ENCODE results near the gene EYS.
"Not testable (repeated sequence)": the region's sequence is repeated elsewhere in the genome, so short reads cannot be mapped to it uniquely, and the experiment has no call there.

Gene EYS

DNA sequence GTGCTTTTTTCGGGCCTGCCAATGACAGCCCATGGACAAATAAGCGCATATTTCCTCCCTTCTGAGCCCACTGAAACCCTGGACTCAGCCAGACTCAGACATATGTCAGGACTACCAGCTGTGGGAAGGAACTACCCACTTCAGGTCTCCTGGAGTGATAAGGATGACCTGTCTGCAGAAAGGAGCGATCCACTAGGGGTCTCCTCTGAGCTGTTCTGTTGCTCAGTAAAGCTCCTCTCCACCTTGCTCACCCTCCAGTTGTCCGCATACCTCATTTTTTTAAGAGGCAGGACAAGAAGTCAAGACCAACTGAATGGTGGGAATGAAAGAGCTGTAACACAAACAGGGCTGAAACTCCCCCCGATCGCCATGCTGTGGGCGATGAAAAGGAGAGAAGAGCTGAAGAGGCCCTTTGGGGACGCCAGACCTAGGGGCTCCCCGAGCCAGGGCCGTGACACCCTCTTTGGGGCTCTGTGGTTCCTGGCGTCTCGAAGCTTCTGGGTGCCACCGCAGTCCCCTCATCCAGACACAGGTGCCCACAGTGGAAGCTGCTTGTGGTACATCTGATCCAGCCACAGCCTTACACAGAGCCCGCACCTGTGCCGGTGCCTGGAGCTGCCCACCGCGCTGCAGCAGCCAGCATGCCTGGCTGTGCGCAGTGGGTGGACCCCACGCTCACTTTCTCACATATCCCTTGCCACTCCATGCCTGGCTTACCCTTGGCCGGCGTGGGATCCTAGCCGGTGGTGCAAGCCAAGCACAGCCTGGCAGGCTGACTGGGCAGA lies 68.8 kb downstream of the EYS start:
- DNase-seq (ENCODE audit: low read depth) = no peak
- no peak overlapping the region for H3K4me3 ChIP-seq (ENCODE audit: control insufficient read depth, low read depth, low read length)
- TF ChIP-seq, protein P1, sequence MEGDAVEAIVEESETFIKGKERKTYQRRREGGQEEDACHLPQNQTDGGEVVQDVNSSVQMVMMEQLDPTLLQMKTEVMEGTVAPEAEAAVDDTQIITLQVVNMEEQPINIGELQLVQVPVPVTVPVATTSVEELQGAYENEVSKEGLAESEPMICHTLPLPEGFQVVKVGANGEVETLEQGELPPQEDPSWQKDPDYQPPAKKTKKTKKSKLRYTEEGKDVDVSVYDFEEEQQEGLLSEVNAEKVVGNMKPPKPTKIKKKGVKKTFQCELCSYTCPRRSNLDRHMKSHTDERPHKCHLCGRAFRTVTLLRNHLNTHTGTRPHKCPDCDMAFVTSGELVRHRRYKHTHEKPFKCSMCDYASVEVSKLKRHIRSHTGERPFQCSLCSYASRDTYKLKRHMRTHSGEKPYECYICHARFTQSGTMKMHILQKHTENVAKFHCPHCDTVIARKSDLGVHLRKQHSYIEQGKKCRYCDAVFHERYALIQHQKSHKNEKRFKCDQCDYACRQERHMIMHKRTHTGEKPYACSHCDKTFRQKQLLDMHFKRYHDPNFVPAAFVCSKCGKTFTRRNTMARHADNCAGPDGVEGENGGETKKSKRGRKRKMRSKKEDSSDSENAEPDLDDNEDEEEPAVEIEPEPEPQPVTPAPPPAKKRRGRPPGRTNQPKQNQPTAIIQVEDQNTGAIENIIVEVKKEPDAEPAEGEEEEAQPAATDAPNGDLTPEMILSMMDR (conservative IDR thresholded peaks at IDR 0.05; ENCODE audit: control insufficient read depth, insufficient read depth, low read depth, low read length) = no peak

DNA sequence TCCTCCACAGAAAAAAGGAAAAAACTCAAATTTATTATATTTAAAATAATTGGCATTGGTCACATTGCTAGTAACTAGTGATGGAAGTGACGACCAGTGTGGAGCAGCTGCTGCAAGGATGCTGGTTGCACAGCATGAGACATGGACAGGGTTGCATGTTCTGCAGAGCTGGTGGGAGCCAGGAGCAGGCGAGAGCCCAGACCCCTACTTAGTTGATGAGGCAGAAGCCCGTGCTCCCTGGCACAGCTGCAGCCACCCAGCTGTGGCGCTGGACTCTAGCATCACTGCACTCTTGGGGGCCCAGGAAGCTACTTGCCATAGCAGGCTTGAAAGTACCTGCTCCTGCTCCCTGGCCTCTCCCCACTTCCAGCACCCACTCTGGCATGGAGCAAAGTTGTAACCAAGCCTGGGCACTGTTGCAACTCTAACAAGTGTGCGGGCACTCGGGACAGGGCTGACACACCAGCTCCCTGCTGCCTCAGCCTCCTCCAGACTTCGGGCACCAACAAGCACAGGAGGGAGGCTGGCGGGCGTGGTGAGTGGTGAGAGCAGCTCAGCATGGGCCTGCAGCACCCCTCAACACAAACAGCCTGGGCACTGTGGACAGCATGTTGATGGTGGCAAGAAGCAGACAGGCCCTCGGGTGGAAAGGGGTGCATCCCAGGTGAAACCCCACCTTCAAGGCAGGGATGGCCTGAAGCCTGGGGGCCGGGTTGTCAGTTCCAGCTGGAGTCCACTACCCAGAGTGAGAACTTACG lies 69.6 kb downstream of the EYS start:
- no peak for DNase-seq (ENCODE audit: low read depth)
- TF ChIP-seq, protein P1 (conservative IDR thresholded peaks at IDR 0.05; ENCODE audit: control insufficient read depth, insufficient read depth, low read depth, low read length) = no peak
- H3K4me3 ChIP-seq (ENCODE audit: control insufficient read depth, low read depth, low read length) = no peak overlapping the region

DNA sequence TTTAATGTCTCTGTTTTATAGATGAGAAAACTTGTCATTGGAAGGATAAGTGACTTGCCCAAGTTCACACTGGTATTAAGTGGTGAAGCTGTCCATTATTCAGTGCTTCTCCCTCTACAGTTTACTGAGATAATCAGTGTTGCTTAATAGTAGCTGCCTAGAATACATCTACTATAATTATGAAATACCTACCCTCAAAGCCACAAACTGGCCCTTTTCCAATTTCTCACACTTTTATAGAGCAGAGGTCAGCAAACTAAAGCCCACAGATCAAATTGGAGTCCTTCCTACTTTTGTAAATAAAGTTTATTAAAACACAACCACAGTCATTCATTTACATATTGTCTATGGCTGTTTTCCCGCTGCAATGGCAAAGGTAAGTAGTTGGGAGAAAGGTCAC lies 73.5 kb downstream of the EYS start:
- TF ChIP-seq, protein P1 (conservative IDR thresholded peaks at IDR 0.05; ENCODE audit: control insufficient read depth, insufficient read depth, low read depth, low read length) = no peak
- H3K4me3 ChIP-seq (ENCODE audit: control insufficient read depth, low read depth, low read length) = no peak overlapping the region
- no peak for DNase-seq (ENCODE audit: low read depth)

DNA sequence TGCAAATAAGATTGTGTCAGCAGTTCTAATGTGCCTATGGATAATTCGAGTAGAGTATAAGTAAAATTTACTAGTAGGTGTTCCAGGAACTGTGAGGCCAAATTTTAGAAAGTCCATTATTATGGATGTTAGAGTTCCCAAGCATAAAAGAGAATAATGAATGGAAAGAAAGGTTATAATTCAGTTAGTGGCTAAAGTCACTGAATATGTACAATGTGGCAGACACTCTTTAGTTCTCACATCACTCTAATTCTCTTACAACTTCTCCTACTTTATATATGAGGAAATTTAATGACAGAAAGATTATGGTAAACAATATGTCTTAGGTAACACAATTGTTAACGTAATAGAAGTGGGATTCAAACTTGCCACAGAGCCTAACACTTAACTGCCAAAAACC lies 75.3 kb downstream of the EYS start:
- H3K4me3 ChIP-seq (ENCODE audit: control insufficient read depth, low read depth, low read length) = no peak overlapping the region
- TF ChIP-seq, protein P1 (conservative IDR thresholded peaks at IDR 0.05; ENCODE audit: control insufficient read depth, insufficient read depth, low read depth, low read length) = no peak
- no peak for DNase-seq (ENCODE audit: low read depth)

DNA sequence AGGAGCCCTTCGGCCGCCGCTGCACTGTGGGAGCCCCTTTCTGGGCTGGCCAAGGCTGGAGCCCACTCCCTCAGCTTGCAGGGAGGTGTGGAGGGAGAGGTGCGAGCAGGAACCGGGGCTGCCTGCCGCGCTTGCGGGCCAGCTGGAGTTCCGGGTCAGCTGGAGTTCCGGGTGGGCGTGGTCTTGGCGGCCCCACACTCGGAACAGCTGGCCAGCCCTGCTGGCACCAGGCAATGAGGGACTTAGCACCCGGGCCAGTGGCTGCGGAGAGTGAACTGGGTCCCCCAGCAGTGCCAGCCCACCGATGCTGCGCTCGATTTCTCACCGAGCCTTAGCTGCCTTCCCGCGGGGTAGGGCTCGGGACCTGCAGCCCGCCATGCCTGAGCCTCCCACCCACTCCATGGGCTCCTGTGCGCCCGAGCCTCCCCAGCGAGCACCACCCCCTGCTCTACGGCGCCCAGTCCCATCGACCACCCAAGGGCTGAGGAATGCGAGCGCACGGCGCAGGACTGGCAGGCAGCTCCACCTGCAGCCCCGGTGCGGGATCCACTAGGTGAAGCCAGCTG lies 79.5 kb downstream of the EYS start:
- DNase-seq (ENCODE audit: low read depth) = not testable (repeated sequence)

DNA sequence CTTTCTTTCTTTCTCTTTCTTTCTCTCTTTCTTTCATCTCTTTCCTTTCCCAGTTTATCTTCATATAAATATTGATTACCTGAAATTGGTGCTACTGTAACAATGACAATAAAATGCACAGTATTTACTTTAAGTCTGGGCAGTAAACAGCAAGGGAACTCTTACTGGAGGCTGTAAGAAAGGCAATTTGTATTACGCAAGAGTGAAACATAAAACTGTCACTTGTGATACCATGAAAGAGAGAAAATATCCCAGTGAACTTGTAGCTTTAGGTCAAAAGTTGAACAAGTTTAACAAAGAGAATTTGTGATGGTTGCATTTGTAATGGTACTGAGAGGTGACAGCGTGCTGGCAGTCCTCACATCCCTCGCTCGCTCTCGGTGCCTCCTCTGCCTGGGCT lies 80.0 kb downstream of the EYS start:
- no peak overlapping the region for H3K4me3 ChIP-seq (ENCODE audit: control insufficient read depth, low read depth, low read length)
- DNase-seq (ENCODE audit: low read depth) = no peak
- TF ChIP-seq, protein P1 (conservative IDR thresholded peaks at IDR 0.05; ENCODE audit: control insufficient read depth, insufficient read depth, low read depth, low read length) = no peak

More for the DNA sequence above, 79.5 kb downstream of the EYS start:
- not testable (repeated sequence) for H3K4me3 ChIP-seq (ENCODE audit: control insufficient read depth, low read depth, low read length)

DNA sequence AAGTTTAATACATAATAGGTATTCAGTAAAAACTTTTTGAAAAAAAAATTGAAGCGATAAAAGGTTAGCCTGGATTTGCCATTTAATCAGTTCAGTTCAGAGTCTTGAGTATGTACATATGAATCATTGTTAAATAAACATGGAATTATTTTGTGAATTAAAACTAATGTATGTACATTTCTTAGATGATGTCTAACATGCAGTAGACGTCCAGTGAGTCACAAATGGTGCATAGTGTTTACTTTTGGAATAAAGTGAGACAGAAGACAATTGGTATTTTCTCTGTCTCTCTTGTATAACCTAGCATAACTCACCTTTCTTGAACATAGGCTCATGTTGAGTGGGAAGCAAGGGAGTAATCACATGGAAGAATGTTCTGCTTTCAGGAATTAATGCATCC lies 83.5 kb downstream of the EYS start:
- no peak for DNase-seq (ENCODE audit: low read depth)

More for the DNA sequence above, 83.5 kb downstream of the EYS start:
- TF ChIP-seq, protein P1 (conservative IDR thresholded peaks at IDR 0.05; ENCODE audit: control insufficient read depth, insufficient read depth, low read depth, low read length) = no peak
- no peak overlapping the region for H3K4me3 ChIP-seq (ENCODE audit: control insufficient read depth, low read depth, low read length)

All from fibroblast of mammary gland (primary cell).